Testis (tissue), 3 donors: ENCODE data around the gene KDM1A. TPM values are rescaled to one million over a fixed set of nuclear protein-coding genes. Genes with fewer than 3 reads are reported as not detected.

Experiments used
- DNase-seq: peaks from one replicate; pipeline ENCODE4 v3.0.0-alpha.2; 2019
- H3K27ac ChIP-seq, 2 donors: fragments of 200-600 bp; sonication (generic); one replicate each; pipeline ENCODE4 v1.5.1; 2019
- H3K27me3 ChIP-seq: fragments of 200-600 bp; sonication (generic); one replicate; pipeline ENCODE4 v1.5.1; 2019
- H3K36me3 ChIP-seq: fragments of 200-600 bp; sonication (generic); one replicate; pipeline ENCODE4 v1.5.1; 2017; ENCODE audit warnings: low read depth; ENCODE audit errors: missing control alignments
- H3K4me1 ChIP-seq: fragments of 200-600 bp; sonication (generic); one replicate; pipeline ENCODE4 v1.5.1; 2019
- H3K4me3 ChIP-seq, 2 donors: fragments of 200-600 bp; sonication (generic); one replicate each; pipeline ENCODE4 v1.5.1; 2017 to 2019
- H3K9me3 ChIP-seq: fragments of 200-600 bp; sonication (generic); one replicate; pipeline ENCODE4 v1.5.1; 2017
- POLR2A ChIP-seq: fragments of 450-650 bp; IDR thresholded peaks from one replicate; pipeline ENCODE4 v1.6.1; 2017; ENCODE audit warnings: antibody characterized with exemption, mild to moderate bottlenecking, moderate library complexity
- WGBS, 2 donors: methylation state at CpG; one replicate each; pipeline ENCODE4 v1.1.5; 2018; 5-methylcytosine and 5-hydroxymethylcytosine counted together
- intact Hi-C: fragments of 100-400 bp; cut with DNase I; formaldehyde crosslinking; loops from one replicate; pipeline ENCODE4 v1.15.1; 2023; ENCODE audit warnings: low total_unique reads
- polyA plus RNA-seq: library from polyadenylated mRNA; stranded (reverse); fragments of 350-450 nt; fragmentation: Illumina TruSeq; extraction: RNeasy Lipid Tissue Mini Kit (QIAGEN cat#74804); gene quantifications from one replicate; pipeline ENCODE4 v1.2.3, GENCODE V29; 2014; ENCODE audit warnings: low read depth, low replicate concordance; ENCODE audit not compliant: insufficient read depth
- total RNA-seq, 2 donors: library from RNA; depleted of rRNA; stranded (reverse); fragments of >200 nt; gene quantifications; one replicate each; pipeline ENCODE4 v1.2.3, GENCODE V29; 2016
- TF ChIP-seq, protein P1 (sequence below), 3 experiments: fragments of 450-650 bp in 2 of 3; fragments of 200-600 bp in 1 of 3; sonication (generic) in 1 of 3; IDR thresholded peaks; one replicate each; pipeline ENCODE4 v1.5.1; 2016 to 2019; ENCODE audit warnings: antibody characterized with exemption in 3 of 3, mild to moderate bottlenecking in 2 of 3, moderate library complexity in 1 of 3

The KDM1A gene
- total and polyA plus RNA-seq, 3 donors from 2014 or later: 131 to 238 (median 157) TPM

- TF ChIP-seq, protein P1, sequence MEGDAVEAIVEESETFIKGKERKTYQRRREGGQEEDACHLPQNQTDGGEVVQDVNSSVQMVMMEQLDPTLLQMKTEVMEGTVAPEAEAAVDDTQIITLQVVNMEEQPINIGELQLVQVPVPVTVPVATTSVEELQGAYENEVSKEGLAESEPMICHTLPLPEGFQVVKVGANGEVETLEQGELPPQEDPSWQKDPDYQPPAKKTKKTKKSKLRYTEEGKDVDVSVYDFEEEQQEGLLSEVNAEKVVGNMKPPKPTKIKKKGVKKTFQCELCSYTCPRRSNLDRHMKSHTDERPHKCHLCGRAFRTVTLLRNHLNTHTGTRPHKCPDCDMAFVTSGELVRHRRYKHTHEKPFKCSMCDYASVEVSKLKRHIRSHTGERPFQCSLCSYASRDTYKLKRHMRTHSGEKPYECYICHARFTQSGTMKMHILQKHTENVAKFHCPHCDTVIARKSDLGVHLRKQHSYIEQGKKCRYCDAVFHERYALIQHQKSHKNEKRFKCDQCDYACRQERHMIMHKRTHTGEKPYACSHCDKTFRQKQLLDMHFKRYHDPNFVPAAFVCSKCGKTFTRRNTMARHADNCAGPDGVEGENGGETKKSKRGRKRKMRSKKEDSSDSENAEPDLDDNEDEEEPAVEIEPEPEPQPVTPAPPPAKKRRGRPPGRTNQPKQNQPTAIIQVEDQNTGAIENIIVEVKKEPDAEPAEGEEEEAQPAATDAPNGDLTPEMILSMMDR (IDR thresholded peaks at IDR 0.05): no peak
- TF ChIP-seq POLR2A: no peak
- intact Hi-C loops: no loop called here
- H3K27ac ChIP-seq: no peak overlapping the region
- H3K27me3 ChIP-seq: no peaks in the 10 kb centered on the region
- DNase-seq: no peak
- peaks cover 4% of the 10 kb centered on the region for H3K4me1 ChIP-seq
- H3K4me3 ChIP-seq: no peak overlapping the region
- H3K36me3 ChIP-seq: no peaks in the 10 kb centered on the region
- WGBS, 2 donors: 92 to 94% methylated on average over 4 of the region's 4 CpGs
- H3K9me3 ChIP-seq: no peaks in the 10 kb centered on the region
These were observed 105.2 kb downstream of the KDM1A start for GRCh38 chr1:23124259-23125026.

- no peak for DNase-seq
- H3K4me3 ChIP-seq: no peak overlapping the region
- H3K27me3 ChIP-seq: no peaks in the 10 kb centered on the region
- H3K4me1 ChIP-seq: peaks cover 4% of the 10 kb centered on the region
- H3K27ac ChIP-seq: no peak overlapping the region
- TF ChIP-seq, protein P1 (IDR thresholded peaks at IDR 0.05): no peak
- TF ChIP-seq POLR2A: no peak
- no peaks in the 10 kb centered on the region for H3K9me3 ChIP-seq
- intact Hi-C loops: no loop called here
- 83 to 85% methylated on average over 4 of the region's 4 CpGs for WGBS, 2 donors
- no peaks in the 10 kb centered on the region for H3K36me3 ChIP-seq
These were observed 106.2 kb downstream of the KDM1A start for GRCh38 chr1:23125489-23125888.

GRCh38 chr1:23126200-23126599 is 106.9 kb downstream of the KDM1A start:
- Histone ChIP-seq H3K36me3 (no peaks in the 10 kb centered on the region), H3K9me3 (no peaks in the 10 kb centered on the region), H3K4me3 (no peak overlapping the region), H3K27me3 (no peaks in the 10 kb centered on the region), H3K4me1 (peaks cover 4% of the 10 kb centered on the region), H3K27ac (no peak overlapping the region)
- intact Hi-C loops: no loop called here
- WGBS, 2 donors: 62 to 71% methylated on average over 1 of the region's 1 CpG
- DNase-seq: no peak
- TF ChIP-seq, protein P1 (IDR thresholded peaks at IDR 0.05): no peak
- TF ChIP-seq POLR2A: no peak

DNA sequence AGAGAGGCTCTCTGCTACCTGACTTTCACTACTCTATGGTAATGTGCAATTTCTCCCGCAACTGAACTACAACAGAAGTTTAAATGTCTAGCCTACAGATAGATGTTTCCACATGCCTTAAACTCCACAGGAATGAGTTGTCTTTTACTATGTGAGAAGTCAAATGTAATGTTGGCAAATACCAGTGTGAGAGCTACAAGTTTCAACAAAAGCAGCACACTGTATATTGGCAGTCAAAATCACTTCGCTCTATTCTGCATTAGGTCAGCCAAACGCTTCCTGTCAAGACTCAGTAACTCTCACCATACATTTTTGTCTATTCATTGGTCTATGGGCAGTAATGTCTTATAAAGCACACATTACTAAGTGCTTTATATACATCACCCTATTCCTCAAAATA is 107.5 kb downstream of the KDM1A start:
- 86 to 91% methylated on average over 3 of the region's 3 CpGs for WGBS, 2 donors
- intact Hi-C loops: no loop called here
- no peak for DNase-seq

More for the DNA sequence above, 107.5 kb downstream of the KDM1A start:
- no peak for TF ChIP-seq POLR2A
- TF ChIP-seq, protein P1 (IDR thresholded peaks at IDR 0.05): no peak
- no peak overlapping the region for H3K4me3 ChIP-seq
- peaks cover 4% of the 10 kb centered on the region for H3K4me1 ChIP-seq
- H3K27me3 ChIP-seq: no peaks in the 10 kb centered on the region
- H3K9me3 ChIP-seq: no peaks in the 10 kb centered on the region
- no peaks in the 10 kb centered on the region for H3K36me3 ChIP-seq
- H3K27ac ChIP-seq: no peak overlapping the region
